Adrenal gland (tissue), 5 donors: ENCODE results near the gene MTMR12.

Experiments
- CTCF ChIP-seq, 6 experiments: fragments of 450-650 bp in 4 of 6; fragments of 200-600 bp in 2 of 6; sonication (generic) in 1 of 6; IDR thresholded peaks; 1 replicate in 5 of 6; 2 replicates in 1 of 6; pipeline versions ENCODE4 v1.5.1 to v1.8.0; 2016 to 2021; ENCODE audit warnings: antibody characterized with exemption in 6 of 6, mild to moderate bottlenecking in 2 of 6, moderate library complexity in 1 of 6
- POLR2A ChIP-seq, 2 donors: fragments of 450-650 bp; IDR thresholded peaks; one replicate each; pipeline ENCODE4 v1.6.1; 2017; ENCODE audit warnings: antibody characterized with exemption in 2 of 2, mild to moderate bottlenecking in 2 of 2, moderate library complexity in 1 of 2
- donor health status: DM: no; HTN: no; CAD: no.

GRCh38 chr5:32225445-32225844 is 87.3 kb downstream of the MTMR12 start:
- TF ChIP-seq CTCF (IDR thresholded peaks at IDR 0.05) (no peak), POLR2A (IDR thresholded peaks at IDR 0.05) (no peak)
